IMR-90 (cell line): ENCODE data around the gene PDLIM5. TPM values are rescaled to one million over a fixed set of nuclear protein-coding genes. Genes with fewer than 3 reads are reported as not detected.

ENCODE experiments used
- ATAC-seq: fragments of 200-7000 bp; cut with Tn5 transposase; 2 replicates; pipeline ENCODE4 v1.9.1; 2020; ENCODE audit warnings: low read depth, mild to moderate bottlenecking, moderate library complexity
- BruUV-seq: library from RNA; stranded (reverse); fragments of 400-500 nt; replicated peaks from 2 replicates; lab custom pipeline; 2021; lab: Mats Ljungman, UMichigan
- CTCF ChIA-PET: fragments of 300-600 bp; formaldehyde crosslinking; extraction: SDS; loops from one replicate; lab custom pipeline; 2021; ENCODE audit warnings: antibody characterized with exemption; lab: Yijun Ruan, JAX
- POLR2A ChIA-PET: fragments of 300-600 bp; sonication (Branson Sonifier 250); formaldehyde crosslinking; loops from one replicate; lab custom pipeline; 2022; ENCODE audit warnings: antibody characterized with exemption; ENCODE audit not compliant: unreplicated experiment; lab: Charles Lee
- DNase-seq: peaks from one replicate; pipeline ENCODE4 v3.0.0; 2013
- H2AFZ ChIP-seq: replicated peaks from 2 replicates; pipeline ENCODE3; 2013; ENCODE audit warnings: low read length, mild to moderate bottlenecking; ENCODE audit not compliant: poor library complexity
- H2AK5ac ChIP-seq: 2 replicates; pipeline ENCODE4 v1.6.1; 2013; ENCODE audit warnings: low read depth, low read length, inconsistent platforms
- H2AK9ac ChIP-seq: replicated peaks from 2 replicates; pipeline ENCODE3; 2013; ENCODE audit warnings: mild to moderate bottlenecking, low read depth, low read length, moderate library complexity; ENCODE audit not compliant: poor library complexity
- H2BK120ac ChIP-seq: 2 replicates; pipeline ENCODE4 v1.6.1; 2013; ENCODE audit warnings: low read depth, low read length, inconsistent platforms
- H2BK15ac ChIP-seq: 3 replicates; pipeline ENCODE4 v1.6.1; 2013; ENCODE audit warnings: low read depth, low read length, inconsistent platforms
- H2BK20ac ChIP-seq: 2 replicates; pipeline ENCODE4 v1.6.1; 2013; ENCODE audit warnings: low read depth, mild to moderate bottlenecking, inconsistent platforms, low read length, moderate library complexity
- H2BK5ac ChIP-seq: 2 replicates; pipeline ENCODE4 v1.6.1; 2013; ENCODE audit warnings: mild to moderate bottlenecking, low read depth, low read length, inconsistent platforms; ENCODE audit not compliant: poor library complexity, severe bottlenecking
- H3K14ac ChIP-seq: replicated peaks from 2 replicates; pipeline ENCODE4 v1.6.1; 2013; ENCODE audit warnings: low read depth, low read length, inconsistent platforms
- H3K18ac ChIP-seq: 2 replicates; pipeline ENCODE4 v1.6.1; 2013; ENCODE audit warnings: low read depth, low read length, control low read depth
- H3K23ac ChIP-seq: 2 replicates; pipeline ENCODE4 v1.6.1; 2013; ENCODE audit warnings: low read depth, low read length, inconsistent platforms
- H3K27ac ChIP-seq: 2 replicates; pipeline ENCODE4 v1.5.1; 2013; ENCODE audit warnings: mild to moderate bottlenecking, control low read depth, low read length; ENCODE audit not compliant: insufficient read depth
- H3K27me3 ChIP-seq: 2 replicates; pipeline ENCODE4 v1.6.1; 2013; ENCODE audit warnings: low read length; ENCODE audit not compliant: control insufficient read depth, insufficient read depth
- H3K36me3 ChIP-seq: 2 replicates; pipeline ENCODE4 v1.6.1; 2013; ENCODE audit warnings: low read length, mixed read lengths; ENCODE audit not compliant: control insufficient read depth, insufficient read depth
- H3K4ac ChIP-seq: 2 replicates; pipeline ENCODE4 v1.6.1; 2013; ENCODE audit warnings: low read depth, low read length, inconsistent platforms
- H3K4me1 ChIP-seq: 2 replicates; pipeline ENCODE4 v1.6.1; 2013; ENCODE audit warnings: low read length, mixed read lengths; ENCODE audit not compliant: control insufficient read depth, insufficient read depth
- H3K4me2 ChIP-seq: 2 replicates; pipeline ENCODE4 v1.6.1; 2013; ENCODE audit warnings: low read depth, mild to moderate bottlenecking, control low read depth, low read length, moderate library complexity
- H3K4me3 ChIP-seq: 2 replicates; pipeline ENCODE4 v1.5.1; 2013; ENCODE audit warnings: low read depth, mild to moderate bottlenecking, control low read depth, low read length, moderate library complexity; ENCODE audit not compliant: insufficient read depth
- H3K56ac ChIP-seq: 2 replicates; pipeline ENCODE4 v1.6.1; 2013; ENCODE audit warnings: low read length, inconsistent platforms; ENCODE audit not compliant: insufficient read depth; ENCODE audit errors: extremely low read depth
- H3K79me1 ChIP-seq, 2 experiments: 2 replicates each; pipeline ENCODE4 v1.6.1; 2013; ENCODE audit warnings: low read length in 2 of 2, inconsistent platforms in 1 of 2, low read depth in 1 of 2
- H3K9ac ChIP-seq: 2 replicates; pipeline ENCODE4 v1.6.1; 2013; ENCODE audit warnings: low read depth, low read length, control low read depth
- H3K9me1 ChIP-seq: 2 replicates; pipeline ENCODE4 v1.6.1; 2013; ENCODE audit warnings: low read length, inconsistent platforms; ENCODE audit not compliant: insufficient read depth
- H3K9me3 ChIP-seq: 2 replicates; pipeline ENCODE4 v1.6.1; 2013; ENCODE audit warnings: low read length; ENCODE audit not compliant: control insufficient read depth, insufficient read depth
- H4K20me1 ChIP-seq: 2 replicates; pipeline ENCODE4 v1.6.1; 2013; ENCODE audit warnings: low read length, inconsistent platforms; ENCODE audit not compliant: insufficient read depth
- H4K5ac ChIP-seq: 2 replicates; pipeline ENCODE4 v1.6.1; 2013; ENCODE audit warnings: mild to moderate bottlenecking, low read depth, low read length, control low read depth
- H4K8ac ChIP-seq, 2 experiments: 2 replicates each; pipeline ENCODE4 v1.6.1; 2013; ENCODE audit warnings: low read depth in 2 of 2, low read length in 2 of 2, control low read depth in 1 of 2, inconsistent platforms in 1 of 2
- H4K91ac ChIP-seq: 2 replicates; pipeline ENCODE4 v1.6.1; 2013; ENCODE audit warnings: low read depth, low read length, inconsistent platforms; ENCODE audit not compliant: insufficient read depth
- CHD1 ChIP-seq: IDR thresholded peaks from 2 replicates; pipeline ENCODE4 v1.6.1; 2012; ENCODE audit warnings: low read depth, low read length, improper control_type of control experiment
- CTCF ChIP-seq: conservative IDR thresholded peaks from 2 replicates; pipeline ENCODE4 v1.5.1; 2012; ENCODE audit warnings: mild to moderate bottlenecking, low read depth, low read length, improper control_type of control experiment
- ELK1 ChIP-seq: fragments of 150-350 bp; IDR thresholded peaks from 2 replicates; pipeline ENCODE4 v1.6.1; 2016; ENCODE audit warnings: low read depth, mild to moderate bottlenecking, low read length, moderate library complexity, borderline replicate concordance
- RCOR1 ChIP-seq: IDR thresholded peaks from 2 replicates; pipeline ENCODE4 v1.6.1; 2012; ENCODE audit warnings: mild to moderate bottlenecking, low read length, improper control_type of control experiment; ENCODE audit not compliant: insufficient replicate concordance
- RFX5 ChIP-seq: IDR thresholded peaks from 2 replicates; pipeline ENCODE4 v1.8.0; 2012; ENCODE audit warnings: low read depth, mild to moderate bottlenecking, low read length, moderate library complexity
- USF2 ChIP-seq: fragments of 150-350 bp; IDR thresholded peaks from 2 replicates; pipeline ENCODE4 v1.6.1; 2017; ENCODE audit warnings: mild to moderate bottlenecking, antibody characterized with exemption, low read length, low read depth
- WGBS, 2 experiments: methylation state at CpG; one replicate each; pipeline versions ENCODE4 v1.1.5 to v1.1.7; 2013; ENCODE audit warnings: missing lambda C conversion rate in 2 of 2; ENCODE audit not compliant: insufficient read length in 1 of 2; ENCODE audit errors: extremely low coverage in 2 of 2; 5-methylcytosine and 5-hydroxymethylcytosine counted together
- dilution Hi-C: fragments of 300-500 bp; cut with HindIII; formaldehyde crosslinking; loops from one replicate; pipeline ENCODE4 v1.14.3; 2018; ENCODE audit warnings: low sequenced_read_pairs; ENCODE audit not compliant: unreplicated experiment
- in situ Hi-C: fragments of 300-500 bp; cut with MboI; formaldehyde crosslinking; loops from 3 replicates; pipeline ENCODE4 v1.14.3; 2019; ENCODE audit warnings: low sequenced_read_pairs, inconsistent platforms, mixed read lengths
- intact Hi-C: fragments of 100-400 bp; cut with micrococcal nuclease; formaldehyde crosslinking; loops from 2 replicates; pipeline ENCODE4 v1.10.0; 2022
- polyA plus RNA-seq, 3 experiments: library from polyadenylated mRNA; depleted of rRNA; stranded (reverse); fragments of >200 nt; gene quantifications; 2 replicates each; pipeline ENCODE4 v1.2.3, GENCODE V29; 2012; ENCODE audit warnings: low replicate concordance in 1 of 3
- total RNA-seq: library from RNA; depleted of rRNA; stranded (reverse); fragments of >200 nt; gene quantifications from 2 replicates; pipeline ENCODE4 v1.2.3, GENCODE V29; 2012

Gene PDLIM5
- total and polyA plus RNA-seq, 2 of the 4 experiments (the other 2 are of a cell fraction): 96.5 to 188 TPM

- 0% methylated on average over 1 of the region's 10 CpGs; no CpG with 5 or more reads in 1 of the 2 experiments for WGBS, 2 experiments
- H3K23ac ChIP-seq: no peak overlapping the region
- no peak overlapping the region for H2AK5ac ChIP-seq
- H3K27me3 ChIP-seq: no peaks in the 10 kb centered on the region
- no peaks in the 10 kb centered on the region for H4K20me1 ChIP-seq
- no peaks in the 10 kb centered on the region for H3K9me1 ChIP-seq
- no peak overlapping the region for H3K4me3 ChIP-seq
- no peak overlapping the region for H2AFZ ChIP-seq
- H3K4ac ChIP-seq: no peak overlapping the region
- POLR2A ChIA-PET: no interaction called here
- no peak overlapping the region for H4K91ac ChIP-seq
- no peak overlapping the region for H3K9ac ChIP-seq
- no peak for TF ChIP-seq USF2
- TF ChIP-seq CTCF: no peak
- TF ChIP-seq RCOR1: no peak
- no peak for TF ChIP-seq CHD1
- TF ChIP-seq RFX5: no peak
- TF ChIP-seq ELK1: no peak
- BruUV-seq: no TSS peak
- dilution Hi-C loops (no loop called here), intact Hi-C loops (no loop called here), in situ Hi-C loops (no loop called here)
- peaks cover 2% of the 10 kb centered on the region; the same call in 1 of the 2 replicates for H3K4me1 ChIP-seq
- DNase-seq: no peak
- no peak overlapping the region for H3K56ac ChIP-seq
- no peaks in the 10 kb centered on the region for H3K79me1 ChIP-seq
- no peaks in the 10 kb centered on the region for H3K9me3 ChIP-seq
- H4K5ac ChIP-seq: no peak overlapping the region
- H2BK15ac ChIP-seq: no peak overlapping the region
- CTCF ChIA-PET: no interaction called here
- H4K8ac ChIP-seq: no peak overlapping the region
- H2BK5ac ChIP-seq: no peak overlapping the region
- H3K27ac ChIP-seq: no peak overlapping the region
- no peak for ATAC-seq
- no peak overlapping the region for H2BK20ac ChIP-seq
- no peak overlapping the region for H3K14ac ChIP-seq
- no peak overlapping the region for H2AK9ac ChIP-seq
- H2BK120ac ChIP-seq: no peak overlapping the region
- no peaks in the 10 kb centered on the region for H3K36me3 ChIP-seq
- H3K18ac ChIP-seq: no peak overlapping the region
- H3K4me2 ChIP-seq: no peak overlapping the region
These were observed 228.6 kb downstream of the PDLIM5 start for GRCh38 chr4:94680176-94680862.
